ENCODE data around the gene KCNK4. TPM values are rescaled to one million over a fixed set of nuclear protein-coding genes. Genes with fewer than 3 reads are reported as not detected.

The KCNK4 gene
- total and polyA plus RNA-seq, 2 donors from 2014 or later, result not detected

- FAIRE-seq (no peak), DNase-seq (peak; percentile 71 to 91 (median 74))
- no peaks in the 10 kb centered on the region for H3K27me3 ChIP-seq (ENCODE audit: control insufficient read depth, insufficient read depth, low read length)
- H3K4me3 ChIP-seq (ENCODE audit: low read length in 3 of 3), result no peak overlapping the region
- no peaks in the 10 kb centered on the region for H3K36me3 ChIP-seq (ENCODE audit: control insufficient read depth in 2 of 3, insufficient read depth in 3 of 3, low read length in 3 of 3)
- no peak for TF ChIP-seq CTCF (IDR thresholded peaks at IDR 0.05; ENCODE audit: borderline replicate concordance, extremely low read depth, insufficient read depth)
- H3K9me3 ChIP-seq (ENCODE audit: control insufficient read depth in 2 of 3, insufficient read depth in 1 of 3, low read length in 3 of 3), result no peaks in the 10 kb centered on the region
- intact Hi-C loops (cut with DNase I), result no loop called here
- no peak overlapping the region for H3K27ac ChIP-seq (ENCODE audit: low read depth in 2 of 2, low read length in 2 of 2)
- H3K4me1 ChIP-seq (ENCODE audit: control insufficient read depth in 2 of 3, insufficient read depth in 2 of 3, low read depth in 1 of 3, low read length in 3 of 3), result peaks cover 0 to 6% (median 0%) of the 10 kb centered on the region in 3 donors
- H3K9ac ChIP-seq (ENCODE audit: low read length in 3 of 3), result no peak overlapping the region
These were observed 43.9 kb downstream of the KCNK4 start for GRCh38 chr11:64334764-64335735.

GRCh38 chr11:64337538-64338249 lies 46.6 kb downstream of the KCNK4 start:
- Histone ChIP-seq H3K36me3 (ENCODE audit: control insufficient read depth in 2 of 3, insufficient read depth in 3 of 3, low read length in 3 of 3) (no peaks in the 10 kb centered on the region), H3K9me3 (ENCODE audit: control insufficient read depth in 2 of 3, insufficient read depth in 1 of 3, low read length in 3 of 3) (no peaks in the 10 kb centered on the region), H3K9ac (ENCODE audit: low read length in 3 of 3) (no peak overlapping the region), H3K27ac (ENCODE audit: low read depth in 2 of 2, low read length in 2 of 2) (no peak overlapping the region), H3K4me1 (ENCODE audit: control insufficient read depth in 2 of 3, insufficient read depth in 2 of 3, low read depth in 1 of 3, low read length in 3 of 3) (peaks cover 0 to 5% (median 4%) of the 10 kb centered on the region in 3 donors), H3K4me3 (ENCODE audit: low read length in 3 of 3) (no peak overlapping the region), H3K27me3 (ENCODE audit: control insufficient read depth, insufficient read depth, low read length) (no peaks in the 10 kb centered on the region)
- no peak for TF ChIP-seq CTCF (IDR thresholded peaks at IDR 0.05; ENCODE audit: borderline replicate concordance, extremely low read depth, insufficient read depth)
- FAIRE-seq (no peak), DNase-seq (no peak)
- intact Hi-C loops (cut with DNase I), result no loop called here

DNA sequence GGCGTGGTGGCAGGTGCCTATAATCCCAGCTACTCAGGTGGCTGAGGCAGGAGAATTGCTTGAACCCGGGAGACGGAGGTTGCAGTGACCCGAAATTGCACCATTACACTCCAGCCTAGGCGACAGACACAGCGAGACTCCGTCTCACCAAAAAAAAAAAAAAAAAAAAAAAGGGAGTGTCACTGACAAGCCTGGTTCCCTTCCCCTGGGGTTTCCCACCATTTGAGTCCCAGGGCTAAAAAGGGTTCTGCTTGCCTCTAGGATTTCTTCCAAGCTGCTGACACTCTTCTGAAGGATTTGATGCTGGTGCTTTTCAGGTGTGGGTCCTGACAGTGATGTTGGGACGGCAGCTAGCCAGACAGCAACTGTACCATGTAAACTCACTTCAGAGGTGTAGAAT lies 47.6 kb downstream of the KCNK4 start:
- no peaks in the 10 kb centered on the region for H3K9me3 ChIP-seq (ENCODE audit: control insufficient read depth in 2 of 3, insufficient read depth in 1 of 3, low read length in 3 of 3)
- H3K4me3 ChIP-seq (ENCODE audit: low read length in 3 of 3), result no peak overlapping the region
- peaks cover 0 to 5% (median 4%) of the 10 kb centered on the region in 3 donors for H3K4me1 ChIP-seq (ENCODE audit: control insufficient read depth in 2 of 3, insufficient read depth in 2 of 3, low read depth in 1 of 3, low read length in 3 of 3)
- no peak overlapping the region for H3K9ac ChIP-seq (ENCODE audit: low read length in 3 of 3)
- intact Hi-C loops (cut with DNase I), result no loop called here
- H3K27me3 ChIP-seq (ENCODE audit: control insufficient read depth, insufficient read depth, low read length), result no peaks in the 10 kb centered on the region
- H3K36me3 ChIP-seq (ENCODE audit: control insufficient read depth in 2 of 3, insufficient read depth in 3 of 3, low read length in 3 of 3), result no peaks in the 10 kb centered on the region
- no peak overlapping the region for H3K27ac ChIP-seq (ENCODE audit: low read depth in 2 of 2, low read length in 2 of 2)
- TF ChIP-seq CTCF (IDR thresholded peaks at IDR 0.05; ENCODE audit: borderline replicate concordance, extremely low read depth, insufficient read depth), result no peak
- FAIRE-seq (no peak), DNase-seq (no peak)

All from kidney (tissue), 14 donors.